Spleen (tissue), 7 donors: ENCODE data around the gene SLC16A14.

Experiments used
- POLR2A ChIP-seq, 3 donors: fragments of 450-650 bp; IDR thresholded peaks; one replicate each; pipeline ENCODE4 v1.5.1; 2017; ENCODE audit warnings: antibody characterized with exemption in 3 of 3, mild to moderate bottlenecking in 1 of 3
- TF ChIP-seq, protein P1 (sequence below), 11 experiments: fragments of 200-600 bp in 7 of 11; fragments of 450-650 bp in 4 of 11; sonication (generic) in 4 of 11; IDR thresholded peaks in 8 of 11; conservative IDR thresholded peaks in 3 of 11; 1 replicate in 7 of 11; 2 replicates in 4 of 11; pipeline versions ENCODE4 v1.4.0 to v1.8.0; 2016 to 2021; ENCODE audit warnings: antibody characterized with exemption in 11 of 11, inconsistent platforms in 4 of 11, mild to moderate bottlenecking in 1 of 11
- donor health status: DM: no; HTN: no; CAD: no; lungs with moderate emphysema.
- donor health status: DM: no; HTN: no; CAD: no.
- donor health status: DM: no; HTN: no; CAD: no.

DNA sequence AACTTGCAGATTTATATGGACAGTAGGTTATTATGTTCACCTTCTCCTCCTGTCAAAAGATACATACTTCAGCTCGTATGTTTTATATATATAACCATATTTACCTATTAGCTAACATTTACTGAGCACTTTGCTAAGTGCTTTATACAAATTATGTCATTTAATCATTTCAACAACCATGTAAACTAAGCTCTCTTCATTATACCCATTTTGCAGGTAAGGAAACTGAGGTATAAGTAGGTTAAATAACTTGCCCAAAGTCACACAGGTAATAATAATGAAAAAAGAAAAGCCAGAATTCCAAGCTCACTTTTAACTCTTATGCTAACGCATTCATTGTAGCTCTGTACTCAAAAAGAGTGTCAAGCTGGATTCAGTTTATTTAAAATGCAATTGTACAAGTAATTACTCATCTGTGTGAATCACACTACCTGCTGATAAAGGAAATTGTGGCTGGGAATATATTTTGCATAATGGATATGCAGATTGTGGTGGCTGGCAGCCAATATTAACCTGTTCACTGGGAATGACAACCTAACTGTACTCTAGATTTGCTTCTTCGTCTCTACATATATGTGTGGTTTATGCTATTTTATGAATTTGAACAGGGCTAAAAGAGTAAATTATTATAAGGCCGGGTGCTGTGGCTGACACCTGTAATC, 20.6 kb downstream of the SLC16A14 start:
- TF ChIP-seq, protein P1, sequence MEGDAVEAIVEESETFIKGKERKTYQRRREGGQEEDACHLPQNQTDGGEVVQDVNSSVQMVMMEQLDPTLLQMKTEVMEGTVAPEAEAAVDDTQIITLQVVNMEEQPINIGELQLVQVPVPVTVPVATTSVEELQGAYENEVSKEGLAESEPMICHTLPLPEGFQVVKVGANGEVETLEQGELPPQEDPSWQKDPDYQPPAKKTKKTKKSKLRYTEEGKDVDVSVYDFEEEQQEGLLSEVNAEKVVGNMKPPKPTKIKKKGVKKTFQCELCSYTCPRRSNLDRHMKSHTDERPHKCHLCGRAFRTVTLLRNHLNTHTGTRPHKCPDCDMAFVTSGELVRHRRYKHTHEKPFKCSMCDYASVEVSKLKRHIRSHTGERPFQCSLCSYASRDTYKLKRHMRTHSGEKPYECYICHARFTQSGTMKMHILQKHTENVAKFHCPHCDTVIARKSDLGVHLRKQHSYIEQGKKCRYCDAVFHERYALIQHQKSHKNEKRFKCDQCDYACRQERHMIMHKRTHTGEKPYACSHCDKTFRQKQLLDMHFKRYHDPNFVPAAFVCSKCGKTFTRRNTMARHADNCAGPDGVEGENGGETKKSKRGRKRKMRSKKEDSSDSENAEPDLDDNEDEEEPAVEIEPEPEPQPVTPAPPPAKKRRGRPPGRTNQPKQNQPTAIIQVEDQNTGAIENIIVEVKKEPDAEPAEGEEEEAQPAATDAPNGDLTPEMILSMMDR (IDR thresholded peaks at IDR 0.05 in 8 of 11, conservative IDR thresholded peaks at IDR 0.05 in 3 of 11) = no peak
- no peak for TF ChIP-seq POLR2A (IDR thresholded peaks at IDR 0.05)
